ENCODE measurements around the gene MAGI2.

The MAGI2 gene

GRCh38 chr7:78168865-78169264 is 1284.6 kb downstream of the MAGI2 start:
- FAIRE-seq: no peak

DNA sequence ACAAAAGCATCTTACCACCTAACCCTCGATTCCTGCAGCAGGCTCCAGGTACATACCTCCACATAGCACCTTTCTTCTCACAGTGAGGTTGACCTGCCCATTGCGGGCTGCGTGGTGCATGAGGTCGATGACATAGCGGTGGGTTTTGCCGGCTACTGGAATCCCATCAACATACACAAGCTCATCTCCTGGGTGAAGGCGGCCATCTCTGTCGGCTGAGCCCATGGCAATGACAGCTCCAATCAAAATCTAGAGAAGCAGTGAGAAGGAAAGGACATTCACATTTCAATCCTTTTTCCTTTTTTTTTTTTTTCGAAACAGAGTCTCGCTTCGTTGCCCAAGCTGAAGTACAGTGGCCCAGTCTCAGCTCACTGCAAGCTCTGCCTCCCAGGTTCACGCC is 1285.6 kb downstream of the MAGI2 start:
- FAIRE-seq (no peak), DNase-seq (ENCODE audit: low spot score) (no peak)

More at GRCh38 chr7:78168865-78169264, 1284.6 kb downstream of the MAGI2 start:
- DNase-seq (ENCODE audit: low spot score): no peak

DNA sequence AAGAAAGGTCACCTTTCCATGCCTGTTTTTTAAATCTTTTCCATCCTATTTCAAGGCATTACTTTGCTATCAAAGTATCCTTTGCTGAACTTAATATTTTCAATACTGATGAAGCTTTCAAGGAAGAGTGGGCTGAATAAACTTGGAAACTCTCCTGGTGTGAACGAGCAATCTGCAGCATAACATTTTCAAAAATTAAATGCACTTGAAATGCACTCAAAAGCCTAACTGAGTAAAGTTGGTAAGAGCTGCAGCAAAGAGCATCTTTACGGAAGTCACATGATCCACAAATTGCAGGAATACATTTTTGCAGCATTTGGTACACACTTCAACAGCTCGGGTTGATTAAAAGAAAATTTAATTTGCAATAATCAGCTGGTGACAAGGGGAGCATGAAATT is 1287.6 kb downstream of the MAGI2 start:
- no peak for DNase-seq (ENCODE audit: low spot score)
- no peak for FAIRE-seq

GRCh38 chr7:78165454-78165853 is 1288.0 kb downstream of the MAGI2 start:
- no peak for DNase-seq (ENCODE audit: low spot score)
- FAIRE-seq: no peak

DNA sequence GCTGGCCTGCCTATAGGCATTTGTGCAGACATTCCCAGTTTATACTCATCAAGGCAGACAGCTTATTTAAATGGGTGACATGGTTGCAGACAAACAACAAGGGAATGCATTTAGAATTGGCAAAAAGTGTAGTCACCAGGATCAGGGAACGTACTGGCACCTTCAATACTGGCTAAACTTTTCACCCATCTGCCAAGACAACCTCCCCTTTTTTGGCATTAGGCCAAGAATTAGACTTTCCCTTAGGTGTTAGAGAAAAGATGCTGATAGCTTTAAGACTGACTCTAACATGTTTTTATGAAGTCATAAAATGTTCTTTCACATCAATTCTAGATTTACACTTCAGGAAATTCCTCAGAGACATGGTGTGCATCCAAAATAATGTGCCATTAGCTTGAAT is 1289.0 kb downstream of the MAGI2 start:
- DNase-seq (ENCODE audit: low spot score) (no peak), FAIRE-seq (no peak)

DNA sequence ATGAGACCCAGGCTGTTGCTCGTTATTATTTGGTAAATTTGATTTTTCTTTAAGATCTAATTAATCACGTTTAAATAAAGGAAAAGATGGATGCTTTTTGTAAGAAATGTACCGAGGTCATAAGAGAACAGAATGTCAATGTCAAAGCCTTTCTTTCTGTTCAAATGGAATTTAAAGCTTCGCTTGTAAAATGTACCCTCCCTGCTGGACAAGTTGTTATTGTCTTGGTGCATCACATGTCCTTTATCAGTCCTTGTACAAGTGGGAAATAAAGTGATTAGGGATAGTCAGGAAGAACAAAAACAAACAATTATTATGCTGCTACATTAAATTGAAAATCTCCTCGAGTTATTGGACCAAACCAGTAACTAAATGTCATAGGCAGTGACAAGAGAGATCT is 1291.7 kb downstream of the MAGI2 start:
- no peak for FAIRE-seq

GRCh38 chr7:78159545-78159944 is 1293.9 kb downstream of the MAGI2 start:
- FAIRE-seq (no peak), DNase-seq (ENCODE audit: low spot score) (no peak)

More for the DNA sequence above, 1291.7 kb downstream of the MAGI2 start:
- no peak for DNase-seq (ENCODE audit: low spot score)

GRCh38 chr7:78153285-78153684 is 1300.2 kb downstream of the MAGI2 start:
- FAIRE-seq (no peak), DNase-seq (ENCODE audit: low spot score) (no peak)

DNA sequence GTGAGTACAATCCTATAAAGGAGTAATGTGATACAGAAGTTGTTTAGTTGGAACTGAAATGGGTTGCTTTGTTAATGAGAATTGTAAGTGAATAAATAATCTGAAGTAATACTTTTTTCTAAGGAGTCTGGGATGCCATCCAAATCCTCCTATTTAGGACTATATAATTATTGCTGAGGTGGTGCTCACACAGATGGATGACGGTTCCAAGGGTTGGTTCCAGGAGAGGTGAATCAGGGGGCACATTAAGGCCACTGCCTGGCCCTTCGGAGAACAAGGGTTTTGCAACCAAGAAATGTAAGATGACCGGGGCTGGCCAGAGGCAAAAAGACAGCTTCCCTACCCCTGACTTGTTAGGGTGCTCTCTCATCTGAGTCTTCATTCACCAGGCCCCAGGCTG is 1302.2 kb downstream of the MAGI2 start:
- FAIRE-seq (no peak), DNase-seq (ENCODE audit: low spot score) (no peak)

- DNase-seq (ENCODE audit: low spot score) (peak; percentile 28), FAIRE-seq (no peak)
Measured at GRCh38 chr7:78149787-78150186, 1303.7 kb downstream of the MAGI2 start.

DNA sequence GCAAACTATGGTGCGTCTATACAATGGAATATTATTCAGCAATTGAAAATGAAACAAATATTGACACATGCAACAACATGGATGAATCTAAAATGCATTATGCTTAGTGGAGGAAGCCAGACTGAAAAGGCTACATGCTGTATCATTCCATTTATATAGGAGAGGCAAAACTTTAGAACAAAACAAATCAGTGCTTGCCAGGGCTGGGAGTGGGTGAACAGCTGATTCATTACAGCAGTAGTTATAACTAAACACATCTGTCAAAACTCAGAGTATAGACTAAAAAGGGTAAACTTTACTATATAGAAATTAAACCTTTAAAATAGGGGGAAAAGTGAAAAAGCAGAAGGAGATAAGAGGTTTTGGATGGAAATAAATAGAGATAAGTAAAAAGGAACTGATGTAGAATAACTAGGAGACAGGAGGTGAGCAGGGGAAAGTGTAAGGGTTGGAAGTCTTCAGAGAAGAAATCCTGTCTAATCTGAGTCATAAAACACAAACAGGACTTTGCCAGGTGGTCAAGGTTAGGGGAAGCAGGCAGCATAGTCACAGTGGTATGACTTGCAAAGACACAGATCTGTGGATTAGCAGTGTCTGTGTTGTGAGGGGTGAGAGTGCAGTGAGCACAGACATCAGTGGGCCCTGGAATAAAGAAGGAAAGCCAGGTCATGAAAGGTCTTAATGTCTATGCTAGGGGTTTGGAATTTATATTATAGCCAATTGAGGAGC is 1305.1 kb downstream of the MAGI2 start:
- no peak for DNase-seq (ENCODE audit: low spot score)
- FAIRE-seq: no peak

DNA sequence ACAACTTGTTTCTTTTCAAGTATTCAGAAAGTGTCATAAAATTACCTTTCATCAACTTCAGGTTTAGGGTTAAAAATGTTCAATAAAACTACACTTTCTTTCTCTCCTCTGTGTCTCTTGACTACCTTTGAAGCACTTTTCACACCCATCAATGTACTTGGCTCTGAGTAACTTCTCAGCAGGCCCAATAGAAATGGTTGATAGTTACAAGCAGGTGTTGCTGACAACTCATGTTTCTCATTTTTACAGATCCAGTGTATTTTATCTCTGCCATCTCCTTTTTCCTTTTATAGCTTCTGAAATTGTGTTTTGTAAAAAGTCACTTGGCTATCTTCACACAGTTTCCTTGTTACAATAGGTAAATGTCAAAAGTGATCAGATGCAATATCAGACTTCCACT is 1306.9 kb downstream of the MAGI2 start:
- DNase-seq (ENCODE audit: low spot score) (no peak), FAIRE-seq (no peak)

DNA sequence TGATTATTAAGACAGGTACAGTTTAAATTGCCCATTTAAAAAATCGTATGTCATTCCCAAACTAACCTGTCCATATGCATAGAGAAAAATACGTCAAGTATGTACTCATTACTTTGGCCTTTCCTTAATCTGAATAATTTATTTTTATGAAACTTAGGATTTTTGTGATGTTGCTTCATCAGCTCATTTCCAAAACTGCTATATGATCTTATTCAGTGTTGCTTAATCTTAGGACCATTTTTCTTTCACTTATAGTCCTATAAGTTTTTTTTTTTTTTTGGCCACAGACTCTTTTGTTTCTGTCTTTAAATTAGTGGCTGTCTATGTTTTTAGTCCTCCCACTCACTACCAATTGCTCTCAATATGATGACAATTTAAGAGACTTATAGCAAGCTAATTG is 1309.8 kb downstream of the MAGI2 start:
- DNase-seq (ENCODE audit: low spot score): no peak
- FAIRE-seq: no peak

DNA sequence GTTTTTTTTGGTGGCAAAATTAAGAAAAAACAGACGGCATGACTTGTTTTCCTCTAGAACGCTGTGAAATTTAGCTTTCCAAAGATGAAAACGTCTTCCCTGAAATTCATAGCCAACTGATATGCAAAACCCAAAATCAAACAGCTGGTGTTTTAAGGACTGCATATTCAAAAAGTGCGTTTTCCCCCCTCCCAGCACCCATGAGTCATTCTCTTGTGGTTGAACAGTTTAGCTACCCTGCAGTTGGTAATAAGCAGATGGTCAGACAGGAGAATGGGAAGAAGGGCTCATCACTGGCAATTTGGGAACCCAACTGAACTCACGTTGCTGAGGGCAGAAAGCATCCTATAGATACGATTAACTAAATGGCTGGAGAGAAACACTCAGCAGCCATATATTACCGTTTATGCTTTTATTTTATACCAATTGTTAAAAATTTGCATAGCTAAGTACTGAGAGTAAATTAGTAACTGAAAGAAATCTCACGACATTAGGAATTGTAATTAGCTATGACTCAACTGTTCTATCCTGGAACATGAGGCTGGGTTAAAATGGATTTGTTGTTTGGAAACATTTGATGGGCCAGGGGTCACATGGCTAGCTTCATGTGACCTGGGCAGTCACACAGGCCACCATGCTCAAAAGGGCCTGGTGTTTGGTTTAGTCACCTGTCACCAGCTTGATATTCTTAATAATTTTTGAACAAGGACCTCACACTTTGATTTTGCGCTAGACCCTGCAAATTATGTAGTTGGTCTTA is 1311.8 kb downstream of the MAGI2 start:
- FAIRE-seq: no peak
- peak; percentile 54 for DNase-seq (ENCODE audit: low spot score)

GRCh38 chr7:78140109-78140508 is 1313.4 kb downstream of the MAGI2 start:
- no peak for DNase-seq (ENCODE audit: low spot score)
- no peak for FAIRE-seq

- FAIRE-seq: no peak
- DNase-seq (ENCODE audit: low spot score): no peak
Measured at GRCh38 chr7:78139335-78139734, 1314.1 kb downstream of the MAGI2 start.

- FAIRE-seq (no peak), DNase-seq (ENCODE audit: low spot score) (no peak)
Measured at GRCh38 chr7:78134774-78135173, 1318.7 kb downstream of the MAGI2 start.

GRCh38 chr7:78134256-78134655 is 1319.2 kb downstream of the MAGI2 start:
- FAIRE-seq: no peak
- peak; percentile 47 for DNase-seq (ENCODE audit: low spot score)

DNA sequence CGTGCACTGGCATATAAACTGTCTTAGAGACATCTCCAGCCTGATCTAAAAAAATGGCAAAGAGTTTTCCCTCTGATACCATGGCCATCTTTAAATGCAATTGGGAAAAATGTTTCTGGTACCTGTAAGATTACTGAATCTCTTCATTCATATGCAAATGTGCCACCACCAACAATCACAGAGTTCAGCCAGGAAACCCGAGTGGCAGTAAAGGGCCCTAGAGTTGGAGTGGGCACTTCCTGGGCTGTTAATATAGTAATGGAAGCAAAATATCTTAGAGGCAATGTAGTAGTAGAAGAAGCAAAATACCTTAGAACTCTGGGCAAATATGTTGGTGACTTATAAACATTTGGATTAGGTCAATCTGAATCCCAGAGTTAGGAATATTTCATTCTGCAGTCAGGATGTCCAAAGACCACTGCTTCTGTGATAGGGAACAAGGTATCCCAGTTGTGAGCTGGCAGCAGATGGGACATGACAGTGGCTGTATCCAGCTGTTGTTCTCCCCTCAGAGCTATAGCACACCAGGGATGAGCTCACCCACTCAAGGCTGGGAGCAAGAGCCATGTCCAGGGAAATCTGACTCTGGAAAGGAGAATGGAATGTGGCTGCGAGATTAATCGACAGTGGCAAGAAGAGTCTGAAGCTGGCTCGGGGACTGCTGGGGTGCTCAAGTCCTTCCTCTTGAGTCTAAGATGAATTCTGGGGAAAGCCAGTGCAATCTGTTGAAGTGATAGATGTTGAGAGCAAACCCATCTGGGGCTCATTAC is 1322.8 kb downstream of the MAGI2 start:
- DNase-seq (ENCODE audit: low spot score): no peak
- no peak for FAIRE-seq

GRCh38 chr7:78129865-78130264 is 1323.6 kb downstream of the MAGI2 start:
- DNase-seq (ENCODE audit: low spot score) (no peak), FAIRE-seq (no peak)

DNA sequence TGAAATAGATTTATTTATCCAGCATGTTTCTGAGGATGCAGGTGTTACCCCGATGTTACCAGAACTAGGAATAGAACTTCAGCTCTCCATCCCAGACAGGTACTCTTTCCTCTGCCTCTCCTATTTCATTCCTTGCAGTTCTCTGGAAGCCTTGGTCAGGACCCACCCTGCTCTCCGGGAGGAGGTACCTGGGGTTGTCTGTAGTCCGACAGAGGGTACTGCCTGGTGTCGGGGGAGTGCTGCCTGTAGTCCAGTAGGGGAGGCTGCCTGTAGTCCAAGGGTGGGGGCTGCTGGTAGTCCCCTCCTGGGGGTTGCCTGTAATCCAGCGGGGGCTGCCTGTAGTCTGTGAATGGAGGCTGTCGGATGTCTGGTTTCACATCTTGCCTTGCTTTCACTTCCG is 1326.5 kb downstream of the MAGI2 start:
- FAIRE-seq (no peak), DNase-seq (ENCODE audit: low spot score) (no peak)

- DNase-seq (ENCODE audit: low spot score) (no peak), FAIRE-seq (no peak)
Measured at GRCh38 chr7:78125884-78126283, 1327.6 kb downstream of the MAGI2 start.

All from urothelium cell line (cell line).